NT2/D1 (cell line): Measurements from ENCODE around the gene CFAP91.

Source experiments
- SUZ12 ChIP-seq: IDR thresholded peaks from 2 replicates; pipeline ENCODE4 v1.6.1; 2011; ENCODE audit not compliant: insufficient read length, insufficient read depth; ENCODE audit errors: extremely low read depth
- YY1 ChIP-seq: IDR thresholded peaks from 2 replicates; pipeline ENCODE4 v1.6.1; 2011; ENCODE audit not compliant: insufficient read length, insufficient read depth
- ZNF274 ChIP-seq: IDR thresholded peaks from 2 replicates; pipeline ENCODE4 v1.6.1; 2011; ENCODE audit warnings: mild to moderate bottlenecking, low read depth, low read length

DNA sequence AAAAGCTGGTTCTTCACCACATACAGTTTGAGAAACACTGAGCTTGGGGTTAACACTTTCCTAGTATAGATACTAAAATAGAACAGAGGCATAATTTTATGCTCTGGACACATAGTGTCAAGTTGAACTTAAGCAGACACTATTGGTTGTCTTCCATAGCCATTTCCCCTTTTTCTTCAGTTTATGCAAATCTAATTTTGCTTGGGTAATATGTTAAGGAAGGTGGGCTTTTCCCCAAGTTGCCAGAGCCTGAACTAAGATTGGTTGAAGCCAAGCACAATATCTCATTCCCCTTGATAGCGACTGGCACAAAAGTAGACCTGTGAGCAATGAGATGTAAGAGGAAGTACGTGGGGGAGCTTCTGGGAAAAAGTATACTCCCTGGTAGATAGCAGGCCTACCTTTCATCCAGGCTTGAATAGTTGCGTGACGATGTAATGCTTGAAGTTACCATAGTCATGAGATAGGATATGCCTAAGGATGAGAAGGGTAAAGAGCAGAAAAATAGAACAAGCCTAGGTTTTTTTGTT, 37.9 kb upstream of the CFAP91 start:
- TF ChIP-seq YY1 (no peak), ZNF274 (no peak), SUZ12 (no peak)
